AG08395 (cell line): ENCODE results near the gene ANKH.
"Not testable (repeated sequence)": the region's sequence is repeated elsewhere in the genome, so short reads cannot be mapped to it uniquely, and the experiment has no call there.

Experiments
- DNase-seq: peaks from one replicate; pipeline ENCODE4 v3.0.0; 2012; ENCODE audit warnings: mixed read lengths, low spot score

ANKH gene

GRCh38 chr5:14854799-14855198 lies 16.8 kb downstream of the ANKH start:
- no peak for DNase-seq

- DNase-seq = no peak
Observed at GRCh38 chr5:14853685-14854084, 17.9 kb downstream of the ANKH start.

- no peak for DNase-seq
Observed at GRCh38 chr5:14852779-14853178, 18.8 kb downstream of the ANKH start.

GRCh38 chr5:14851999-14852526 lies 19.5 kb downstream of the ANKH start:
- DNase-seq = no peak

GRCh38 chr5:14851597-14851996 lies 20.0 kb downstream of the ANKH start:
- no peak for DNase-seq

- no peak for DNase-seq
Observed at GRCh38 chr5:14851050-14851419, 20.5 kb downstream of the ANKH start.

- DNase-seq = no peak
Observed at GRCh38 chr5:14850419-14851049, 21.0 kb downstream of the ANKH start.

- peak; percentile 30 for DNase-seq
Observed at GRCh38 chr5:14849516-14850294, 21.9 kb downstream of the ANKH start.

GRCh38 chr5:14848942-14849341 lies 22.6 kb downstream of the ANKH start:
- not testable (repeated sequence) for DNase-seq

GRCh38 chr5:14848385-14848784 lies 23.2 kb downstream of the ANKH start:
- DNase-seq = no peak

- no peak for DNase-seq
Observed at GRCh38 chr5:14847471-14847870, 24.1 kb downstream of the ANKH start.

GRCh38 chr5:14842117-14842516 lies 29.5 kb downstream of the ANKH start:
- no peak for DNase-seq

GRCh38 chr5:14840624-14841023 lies 31.0 kb downstream of the ANKH start:
- no peak for DNase-seq

GRCh38 chr5:14838396-14839319 lies 32.9 kb downstream of the ANKH start:
- DNase-seq = no peak

GRCh38 chr5:14837423-14838122 lies 34.0 kb downstream of the ANKH start:
- DNase-seq = not testable (repeated sequence)

GRCh38 chr5:14834584-14835550 lies 36.7 kb downstream of the ANKH start:
- DNase-seq = no peak

- DNase-seq = no peak
Observed at GRCh38 chr5:14834062-14834461, 37.5 kb downstream of the ANKH start.

GRCh38 chr5:14831006-14831338 lies 40.6 kb downstream of the ANKH start:
- no peak for DNase-seq

GRCh38 chr5:14830210-14831005 lies 41.2 kb downstream of the ANKH start:
- no peak for DNase-seq

- DNase-seq = peak; percentile 33
Observed at GRCh38 chr5:14829396-14829795, 42.2 kb downstream of the ANKH start.
